GM23338 (cell line): ENCODE data around the gene ETV2. TPM values are rescaled to one million over a fixed set of nuclear protein-coding genes. Genes with fewer than 3 reads are reported as not detected.
"Not testable (repeated sequence)": the region's sequence is repeated elsewhere in the genome, so short reads cannot be mapped to it uniquely, and the experiment has no call there.

Experiments
- ATAC-seq: fragments of 200-7000 bp; cut with Tn5 transposase; 3 replicates; pipeline ENCODE4 v1.9.1; 2020
- DNase-seq: peaks from one replicate; pipeline ENCODE4 v3.0.0-alpha.2; 2015; ENCODE audit warnings: low spot score
- H2AFZ ChIP-seq: fragments of 200-600 bp; sonication (generic); 2 replicates; pipeline ENCODE4 v1.8.0; 2016; ENCODE audit warnings: antibody characterized with exemption, mild to moderate bottlenecking, moderate library complexity
- H3F3A ChIP-seq: fragments of 200-600 bp; sonication (generic); replicated peaks from 2 replicates; pipeline ENCODE4 v1.8.0; 2017; ENCODE audit warnings: antibody characterized with exemption, mixed run types, low read depth
- H3K27ac ChIP-seq: fragments of 200-600 bp; sonication (generic); 2 replicates; pipeline ENCODE4 v1.6.1; 2016; ENCODE audit warnings: low read depth
- H3K27me3 ChIP-seq: fragments of 200-600 bp; sonication (generic); 2 replicates; pipeline ENCODE4 v1.8.0; 2016; ENCODE audit warnings: mild to moderate bottlenecking, mixed run types, moderate library complexity; ENCODE audit not compliant: insufficient read depth
- H3K36me3 ChIP-seq: fragments of 200-600 bp; sonication (generic); 2 replicates; pipeline ENCODE4 v1.8.0; 2016; ENCODE audit warnings: mild to moderate bottlenecking; ENCODE audit not compliant: insufficient read depth
- H3K4me1 ChIP-seq: fragments of 200-600 bp; sonication (generic); 2 replicates; pipeline ENCODE4 v1.8.0; 2016; ENCODE audit warnings: mild to moderate bottlenecking, moderate library complexity; ENCODE audit not compliant: insufficient read depth
- H3K4me2 ChIP-seq: fragments of 200-600 bp; sonication (generic); 2 replicates; pipeline ENCODE4 v1.7.1; 2017; ENCODE audit warnings: mixed run types
- H3K4me3 ChIP-seq: fragments of 200-600 bp; sonication (generic); 2 replicates; pipeline ENCODE4 v1.6.1; 2016; ENCODE audit warnings: mixed run types
- H3K79me2 ChIP-seq: fragments of 200-600 bp; sonication (generic); replicated peaks from 2 replicates; pipeline ENCODE4 v1.8.0; 2017; ENCODE audit warnings: mild to moderate bottlenecking; ENCODE audit not compliant: insufficient read depth
- H3K9me2 ChIP-seq: fragments of 200-600 bp; sonication (generic); 2 replicates; pipeline ENCODE4 v1.8.0; 2017; ENCODE audit not compliant: insufficient read depth
- H4K20me1 ChIP-seq: fragments of 200-600 bp; sonication (generic); replicated peaks from 2 replicates; pipeline ENCODE4 v1.8.0; 2017; ENCODE audit warnings: mild to moderate bottlenecking; ENCODE audit not compliant: insufficient read depth
- H3K27ac Mint-ChIP-seq: 2 replicates; pipeline ENCODE4 v1.8.0; 2020; ENCODE audit warnings: inconsistent platforms, mild to moderate bottlenecking, moderate library complexity, mixed read lengths
- H3K27me3 Mint-ChIP-seq: 3 replicates; pipeline ENCODE4 v1.8.0; 2022; ENCODE audit warnings: low read depth, mild to moderate bottlenecking, moderate library complexity, mixed read lengths, inconsistent platforms; ENCODE audit not compliant: insufficient read depth, poor library complexity
- H3K36me3 Mint-ChIP-seq: 3 replicates; pipeline ENCODE4 v1.8.0; 2021; ENCODE audit warnings: low read depth, mild to moderate bottlenecking, inconsistent platforms, moderate library complexity, mixed read lengths
- H3K4me1 Mint-ChIP-seq: 3 replicates; pipeline ENCODE4 v1.8.0; 2020; ENCODE audit warnings: mild to moderate bottlenecking, inconsistent platforms, mixed read lengths
- H3K4me3 Mint-ChIP-seq: 3 replicates; pipeline ENCODE4 v1.8.0; 2021; ENCODE audit warnings: moderate library complexity, mild to moderate bottlenecking, inconsistent platforms, mixed read lengths
- H3K9me3 Mint-ChIP-seq: 3 replicates; pipeline ENCODE4 v1.8.0; 2020; ENCODE audit warnings: moderate library complexity, mild to moderate bottlenecking, inconsistent platforms, mixed read lengths
- CTCF ChIP-seq, 2 experiments: fragments of 200-600 bp in 1 of 2; sonication (generic) in 1 of 2; conservative IDR thresholded peaks; 2 replicates each; pipeline versions ENCODE4 v1.5.1 to v1.6.1; 2016 to 2017; ENCODE audit warnings: antibody characterized with exemption in 2 of 2, low read depth in 2 of 2, mild to moderate bottlenecking in 2 of 2, moderate library complexity in 1 of 2
- JUNB ChIP-seq: IDR thresholded peaks from one replicate; pipeline ENCODE4 v1.6.1; 2016; ENCODE audit warnings: antibody characterized with exemption; ENCODE audit not compliant: unreplicated experiment
- POLR2AphosphoS5 ChIP-seq: IDR thresholded peaks from 2 replicates; pipeline ENCODE4 v1.6.1; 2016; ENCODE audit warnings: antibody characterized with exemption, low read depth
- REST ChIP-seq: IDR thresholded peaks from one replicate; pipeline ENCODE4 v1.6.1; 2018; ENCODE audit warnings: antibody characterized with exemption; ENCODE audit not compliant: unreplicated experiment
- ZNF331 ChIP-seq: fragments of 250-450 bp; sonication (Bioruptor Pico); IDR thresholded peaks from 2 replicates; pipeline ENCODE4 v1.5.0; 2020; ENCODE audit warnings: low read depth, mild to moderate bottlenecking, moderate library complexity
- ZNF462 ChIP-seq: fragments of 250-450 bp; sonication (Bioruptor Pico); IDR thresholded peaks from 2 replicates; pipeline ENCODE4 v1.5.0; 2020; ENCODE audit warnings: mild to moderate bottlenecking, moderate library complexity
- polyA plus RNA-seq: library from polyadenylated mRNA; unstranded; fragments of >200 nt; fragmentation: Nextera tagmentation; extraction: Ambion mirVana; gene quantifications from 2 replicates; pipeline ENCODE4 v1.2.1, GENCODE V29; 2016
- total RNA-seq: library from RNA; depleted of rRNA; stranded (reverse); fragments of >200 nt; shearing (Covaris generic); gene quantifications from 2 replicates; pipeline ENCODE4 v1.2.3, GENCODE V29; 2014

ETV2 gene
- total and polyA plus RNA-seq, 2 experiments from 2014 or later = 0.87 to 1.5 TPM

DNA sequence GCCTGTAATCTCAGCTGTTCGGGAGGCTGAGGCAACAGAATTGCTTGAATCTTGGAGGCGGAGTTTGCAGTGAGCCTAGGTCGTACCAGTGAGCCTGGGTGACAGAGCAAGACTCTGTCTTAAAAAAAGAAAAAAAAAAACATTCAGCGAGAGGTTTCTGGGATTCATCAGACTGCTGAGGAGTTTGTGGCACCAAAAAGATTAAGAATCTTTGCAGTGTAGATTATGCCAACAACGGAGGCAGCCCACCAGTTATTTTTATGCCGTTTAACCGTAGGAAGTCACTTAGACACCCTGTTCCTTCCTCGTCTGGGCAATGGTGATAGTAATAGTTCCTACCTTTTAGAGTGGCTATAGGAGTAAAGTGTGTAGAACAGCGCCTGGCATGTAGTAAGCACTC lies 9.0 kb downstream of the ETV2 start:
- H3K4me1 ChIP-seq = peaks cover 5% of the 10 kb centered on the region; the same call in 1 of the 2 replicates
- ATAC-seq (no peak), DNase-seq (no peak)
- peaks cover 3% of the 10 kb centered on the region for H4K20me1 ChIP-seq
- Mint-ChIP-seq H3K27ac (no peak overlapping the region), H3K36me3 (peaks cover 40% of the 10 kb centered on the region), H3K27me3 (peaks cover 15% of the 10 kb centered on the region), H3K4me1 (peaks cover 4% of the 10 kb centered on the region), H3K9me3 (no peaks in the 10 kb centered on the region), H3K4me3 (no peak overlapping the region)
- no peak overlapping the region for H3K4me2 ChIP-seq
- H3K9me2 ChIP-seq = no peaks in the 10 kb centered on the region
- no peak overlapping the region for H2AFZ ChIP-seq
- H3K36me3 ChIP-seq = peaks cover 13% of the 10 kb centered on the region
- TF ChIP-seq POLR2AphosphoS5 = no peak
- TF ChIP-seq ZNF462 = no peak
- no peak for TF ChIP-seq ZNF331 (CRISPR knock-in tag)
- no peak for TF ChIP-seq CTCF (conservative IDR thresholded peaks at IDR 0.05; ENCODE audit: low read depth in 2 of 2)
- TF ChIP-seq REST = no peak
- no peak for TF ChIP-seq JUNB
- no peak overlapping the region for H3K27ac ChIP-seq
- peaks cover 21% of the 10 kb centered on the region for H3K79me2 ChIP-seq
- 0 out of 2 replicates have a peak, but pooled peaks cover 3% of the 10 kb centered on the region for H3F3A ChIP-seq
- peaks cover 13% of the 10 kb centered on the region; the same call in 1 of the 2 replicates for H3K27me3 ChIP-seq
- no peak overlapping the region for H3K4me3 ChIP-seq

GRCh38 chr19:35654828-35655227 lies 13.3 kb downstream of the ETV2 start:
- not testable (repeated sequence) for H3K27me3 ChIP-seq, H3K4me3 ChIP-seq, H3K4me1 ChIP-seq, H3K27ac Mint-ChIP-seq, H3K27ac ChIP-seq, H3F3A ChIP-seq, ATAC-seq, DNase-seq, H3K9me2 ChIP-seq, H2AFZ ChIP-seq, H3K4me1 Mint-ChIP-seq, H3K9me3 Mint-ChIP-seq, H3K4me2 ChIP-seq, H3K4me3 Mint-ChIP-seq, H3K27me3 Mint-ChIP-seq, H3K79me2 ChIP-seq, H4K20me1 ChIP-seq
- H3K36me3 ChIP-seq = peaks cover 40% of the 10 kb centered on the region
- H3K36me3 Mint-ChIP-seq = peaks cover 75% of the 10 kb centered on the region
